Measurements from ENCODE around the gene ARSG.

GRCh38 chr17:68290268-68290954 lies 884 bp upstream of the ARSG start:
- TF ChIP-seq ZNF431 (CRISPR knock-in tag; IDR thresholded peaks at IDR 0.05) (no peak), REST (IDR thresholded peaks at IDR 0.05; ENCODE audit: borderline replicate concordance) (no peak), REST (CRISPR knock-in tag; IDR thresholded peaks at IDR 0.05; ENCODE audit: low read depth) (no peak), RFX5 (IDR thresholded peaks at IDR 0.05; ENCODE audit: low read depth, low read length) (no peak), CTCF (IDR thresholded peaks at IDR 0.05 in 2 of 3, conservative IDR thresholded peaks at IDR 0.05 in 1 of 3; ENCODE audit: insufficient read depth in 2 of 3, low read depth in 1 of 3, low read length in 3 of 3) (no peak), KDM4B (IDR thresholded peaks at IDR 0.05; ENCODE audit: borderline replicate concordance in 2 of 2, low read depth in 1 of 2) (no peak), MYBL2 (IDR thresholded peaks at IDR 0.05; ENCODE audit: low read depth) (no peak), MYBL2 (CRISPR knock-in tag; IDR thresholded peaks at IDR 0.05; ENCODE audit: borderline replicate concordance) (no peak), CHD2 (IDR thresholded peaks at IDR 0.05; ENCODE audit: low read depth, low read length) (no peak), E2F1 (CRISPR knock-in tag; IDR thresholded peaks at IDR 0.05) (no peak), MAX (CRISPR knock-in tag; IDR thresholded peaks at IDR 0.05) (no peak), SRF (CRISPR knock-in tag; IDR thresholded peaks at IDR 0.05) (no peak)
